GM19397 (cell line): ENCODE data around the gene SDHAF4.
"Not testable (repeated sequence)": the region's sequence is repeated elsewhere in the genome, so short reads cannot be mapped to it uniquely, and the experiment has no call there.

Experiments
- ATAC-seq: cut with Tn5 transposase; IDR thresholded peaks from one replicate; pipeline ENCODE4 v1.9.1; 2021; ENCODE audit warnings: mild to moderate bottlenecking, moderate library complexity; ENCODE audit not compliant: unreplicated experiment

Gene SDHAF4

GRCh38 chr6:70566751-70567382, at the start of gene SDHAF4:
TSS of gene SDHAF4 (plus strand) at chr6:70566930. CDS start at chr6:70566941, 11 bp downstream.
- peak; percentile 100 for ATAC-seq

- ATAC-seq, result no peak
Observed at GRCh38 chr6:70518723-70519122, 48.0 kb upstream of the SDHAF4 start.

GRCh38 chr6:70520575-70520974, 46.2 kb upstream of the SDHAF4 start:
- ATAC-seq, result no peak

- ATAC-seq, result no peak
Observed at GRCh38 chr6:70524721-70525286, 41.9 kb upstream of the SDHAF4 start.

GRCh38 chr6:70527071-70527737, 39.5 kb upstream of the SDHAF4 start:
- ATAC-seq, result no peak

GRCh38 chr6:70530023-70530422, 36.7 kb upstream of the SDHAF4 start:
- ATAC-seq, result no peak

GRCh38 chr6:70531133-70531532, 35.6 kb upstream of the SDHAF4 start:
- no peak for ATAC-seq

- ATAC-seq, result no peak
Observed at GRCh38 chr6:70537266-70537665, 29.5 kb upstream of the SDHAF4 start.

- no peak for ATAC-seq
Observed at GRCh38 chr6:70538376-70538775, 28.4 kb upstream of the SDHAF4 start.

GRCh38 chr6:70547313-70547712, 19.4 kb upstream of the SDHAF4 start:
- no peak for ATAC-seq

GRCh38 chr6:70547905-70548304, 18.8 kb upstream of the SDHAF4 start:
- ATAC-seq, result no peak

GRCh38 chr6:70549327-70549726, 17.4 kb upstream of the SDHAF4 start:
- no peak for ATAC-seq

- no peak for ATAC-seq
Observed at GRCh38 chr6:70551566-70551965, 15.2 kb upstream of the SDHAF4 start.

GRCh38 chr6:70552286-70552940, 14.3 kb upstream of the SDHAF4 start:
- ATAC-seq, result not testable (repeated sequence)

GRCh38 chr6:70552974-70553373, 13.8 kb upstream of the SDHAF4 start:
- no peak for ATAC-seq

- ATAC-seq, result no peak
Observed at GRCh38 chr6:70557998-70558397, 8.7 kb upstream of the SDHAF4 start.

GRCh38 chr6:70562401-70562800, 4.3 kb upstream of the SDHAF4 start:
- not testable (repeated sequence) for ATAC-seq

- no peak for ATAC-seq
Observed at GRCh38 chr6:70563530-70563929, 3.2 kb upstream of the SDHAF4 start.

- ATAC-seq, result no peak
Observed at GRCh38 chr6:70574643-70575042, 7.9 kb downstream of the SDHAF4 start.

GRCh38 chr6:70575899-70576495, 9.3 kb downstream of the SDHAF4 start:
- ATAC-seq, result no peak

- ATAC-seq, result peak; percentile 91
Observed at GRCh38 chr6:70586114-70586513, 19.4 kb downstream of the SDHAF4 start.
